Measurements from ENCODE around the gene MEGF6.

The MEGF6 gene

GRCh38 chr1:3630161-3630611, 18.9 kb upstream of the MEGF6 start:
- H3K36me3 ChIP-seq: peaks cover 63% of the 10 kb centered on the region
- TF ChIP-seq CTCF (IDR thresholded peaks at IDR 0.05; ENCODE audit: low read depth, low read length): no peak

GRCh38 chr1:3629561-3630160, 18.4 kb upstream of the MEGF6 start:
- no peak for TF ChIP-seq CTCF (IDR thresholded peaks at IDR 0.05; ENCODE audit: low read depth, low read length)
- no peaks in the 10 kb centered on the region for H3K9me3 ChIP-seq (ENCODE audit: severe bottlenecking)
- peaks cover 58% of the 10 kb centered on the region for H3K36me3 ChIP-seq
- H3K27ac ChIP-seq: no peak overlapping the region
- no peak for DNase-seq
- no peak overlapping the region for H3K4me3 ChIP-seq (ENCODE audit: low read depth, low read length)
- H3K27me3 ChIP-seq (ENCODE audit: insufficient read depth, low read depth, severe bottlenecking): no peaks in the 10 kb centered on the region

More at GRCh38 chr1:3630161-3630611, 18.9 kb upstream of the MEGF6 start:
- Histone ChIP-seq H3K27ac (peak overlapping the region; percentile 81), H3K27me3 (ENCODE audit: insufficient read depth, low read depth, severe bottlenecking) (no peaks in the 10 kb centered on the region), H3K4me3 (ENCODE audit: low read depth, low read length) (no peak overlapping the region), H3K9me3 (ENCODE audit: severe bottlenecking) (no peaks in the 10 kb centered on the region)
- DNase-seq: no peak

- H3K27me3 ChIP-seq (ENCODE audit: insufficient read depth, low read depth, severe bottlenecking): no peaks in the 10 kb centered on the region
- TF ChIP-seq CTCF (IDR thresholded peaks at IDR 0.05; ENCODE audit: low read depth, low read length): no peak
- no peaks in the 10 kb centered on the region for H3K9me3 ChIP-seq (ENCODE audit: severe bottlenecking)
- H3K27ac ChIP-seq: no peak overlapping the region
- H3K36me3 ChIP-seq: peaks cover 45% of the 10 kb centered on the region
- no peak overlapping the region for H3K4me3 ChIP-seq (ENCODE audit: low read depth, low read length)
- DNase-seq: no peak
Measured at GRCh38 chr1:3628445-3628844, 17.1 kb upstream of the MEGF6 start.

- H3K36me3 ChIP-seq: peaks cover 40% of the 10 kb centered on the region
- no peak for DNase-seq
- H3K9me3 ChIP-seq (ENCODE audit: severe bottlenecking): no peaks in the 10 kb centered on the region
- no peak overlapping the region for H3K4me3 ChIP-seq (ENCODE audit: low read depth, low read length)
- H3K27ac ChIP-seq: no peak overlapping the region
- TF ChIP-seq CTCF (IDR thresholded peaks at IDR 0.05; ENCODE audit: low read depth, low read length): no peak
- no peaks in the 10 kb centered on the region for H3K27me3 ChIP-seq (ENCODE audit: insufficient read depth, low read depth, severe bottlenecking)
Measured at GRCh38 chr1:3627515-3628253, 16.4 kb upstream of the MEGF6 start.

GRCh38 chr1:3626025-3626424, 14.7 kb upstream of the MEGF6 start:
- Histone ChIP-seq H3K27me3 (ENCODE audit: insufficient read depth, low read depth, severe bottlenecking) (no peaks in the 10 kb centered on the region), H3K9me3 (ENCODE audit: severe bottlenecking) (no peaks in the 10 kb centered on the region), H3K36me3 (peaks cover 31% of the 10 kb centered on the region), H3K4me3 (ENCODE audit: low read depth, low read length) (peak overlapping the region; percentile 57; the same call in 1 of the 2 replicates), H3K27ac (no peak overlapping the region)
- DNase-seq: no peak
- TF ChIP-seq CTCF (IDR thresholded peaks at IDR 0.05; ENCODE audit: low read depth, low read length): no peak

Data from WERI-Rb-1 (cell line).